ENCODE measurements around the gene SIT1.

The SIT1 gene

GRCh38 chr9:35682520-35683315, 32.0 kb upstream of the SIT1 start:
- DNase-seq = no peak

DNA sequence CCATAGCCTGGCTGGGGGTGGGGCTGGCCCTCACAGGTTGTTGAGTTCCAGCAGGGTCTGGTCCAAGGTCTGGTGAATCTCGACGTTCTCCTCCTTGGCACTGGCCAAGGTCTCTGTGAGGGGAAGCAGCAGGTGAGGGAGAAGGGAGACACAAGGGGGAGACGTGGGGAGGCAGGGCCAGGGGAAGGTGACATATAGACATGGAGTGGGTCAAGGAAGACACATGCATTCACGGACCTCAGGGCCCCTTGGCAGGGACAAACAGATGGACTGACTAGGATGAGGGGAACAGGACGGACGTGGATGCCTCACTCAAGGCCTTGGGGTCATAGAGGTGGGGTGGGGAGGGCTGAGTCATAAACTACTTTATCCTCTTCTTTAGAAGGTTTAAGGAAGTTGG, 31.3 kb upstream of the SIT1 start:
- DNase-seq = no peak

GRCh38 chr9:35681341-35682002, 30.7 kb upstream of the SIT1 start:
- no peak for DNase-seq

- no peak for DNase-seq
Measured at GRCh38 chr9:35680331-35681105, 29.8 kb upstream of the SIT1 start.

DNA sequence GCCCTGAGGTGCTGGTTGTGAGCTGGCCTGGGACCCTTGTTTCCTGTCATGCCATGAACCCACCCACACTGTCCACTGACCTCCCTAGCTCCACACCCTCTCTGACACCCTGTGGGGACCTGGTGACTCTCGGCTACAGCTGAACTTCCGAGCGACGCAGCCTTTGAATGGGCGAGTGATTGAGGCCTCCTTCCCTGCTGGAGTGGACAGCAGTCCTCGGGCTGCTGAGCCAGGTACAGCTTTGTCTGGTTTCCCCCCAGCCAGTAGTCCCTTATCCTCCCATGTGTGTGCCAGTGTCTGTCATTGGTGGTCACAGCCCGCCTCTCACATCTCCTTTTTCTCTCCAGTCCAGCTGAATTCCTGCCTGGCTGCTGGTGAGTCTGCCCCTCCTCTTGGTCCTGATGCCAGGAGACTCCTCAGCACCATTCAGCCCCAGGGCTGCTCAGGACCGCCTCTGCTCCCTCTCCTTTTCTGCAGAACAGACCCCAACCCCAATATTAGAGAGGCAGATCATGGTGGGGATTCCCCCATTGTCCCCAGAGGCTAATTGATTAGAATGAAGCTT, 29.1 kb upstream of the SIT1 start:
- DNase-seq = no peak

GRCh38 chr9:35679091-35679490, 28.4 kb upstream of the SIT1 start:
- DNase-seq = no peak

- DNase-seq = peak in 1 of 5 donors; percentile 30
Measured at GRCh38 chr9:35675732-35676392, 25.1 kb upstream of the SIT1 start.

DNA sequence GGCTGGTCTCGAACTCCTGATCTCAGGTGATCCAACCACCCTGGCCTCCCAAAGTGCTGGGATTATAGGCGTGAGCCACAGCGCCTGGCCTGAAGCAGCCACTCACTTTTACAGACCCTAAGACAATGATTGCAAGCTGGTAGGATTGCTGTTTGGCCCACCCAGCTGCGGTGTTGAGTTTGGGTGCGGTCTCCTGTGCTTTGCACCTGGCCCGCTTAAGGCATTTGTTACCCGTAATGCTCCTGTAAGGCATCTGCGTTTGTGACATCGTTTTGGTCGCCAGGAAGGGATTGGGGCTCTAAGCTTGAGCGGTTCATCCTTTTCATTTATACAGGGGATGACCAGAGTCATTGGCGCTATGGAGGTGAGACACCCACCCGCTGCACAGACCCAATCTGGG, 24.5 kb upstream of the SIT1 start:
- DNase-seq = no peak

DNA sequence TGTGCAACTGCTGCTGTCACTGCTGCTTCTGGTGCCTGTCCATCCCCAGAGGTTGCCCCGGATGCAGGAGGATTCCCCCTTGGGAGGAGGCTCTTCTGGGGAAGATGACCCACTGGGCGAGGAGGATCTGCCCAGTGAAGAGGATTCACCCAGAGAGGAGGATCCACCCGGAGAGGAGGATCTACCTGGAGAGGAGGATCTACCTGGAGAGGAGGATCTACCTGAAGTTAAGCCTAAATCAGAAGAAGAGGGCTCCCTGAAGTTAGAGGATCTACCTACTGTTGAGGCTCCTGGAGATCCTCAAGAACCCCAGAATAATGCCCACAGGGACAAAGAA, 23.3 kb upstream of the SIT1 start:
- no peak for DNase-seq

- no peak for DNase-seq
Measured at GRCh38 chr9:35673132-35674024, 22.6 kb upstream of the SIT1 start, which contains the start of gene CA9. CA9 (plus strand) TSS chr9:35673928; CDS start chr9:35673960, 32 bp downstream.

DNA sequence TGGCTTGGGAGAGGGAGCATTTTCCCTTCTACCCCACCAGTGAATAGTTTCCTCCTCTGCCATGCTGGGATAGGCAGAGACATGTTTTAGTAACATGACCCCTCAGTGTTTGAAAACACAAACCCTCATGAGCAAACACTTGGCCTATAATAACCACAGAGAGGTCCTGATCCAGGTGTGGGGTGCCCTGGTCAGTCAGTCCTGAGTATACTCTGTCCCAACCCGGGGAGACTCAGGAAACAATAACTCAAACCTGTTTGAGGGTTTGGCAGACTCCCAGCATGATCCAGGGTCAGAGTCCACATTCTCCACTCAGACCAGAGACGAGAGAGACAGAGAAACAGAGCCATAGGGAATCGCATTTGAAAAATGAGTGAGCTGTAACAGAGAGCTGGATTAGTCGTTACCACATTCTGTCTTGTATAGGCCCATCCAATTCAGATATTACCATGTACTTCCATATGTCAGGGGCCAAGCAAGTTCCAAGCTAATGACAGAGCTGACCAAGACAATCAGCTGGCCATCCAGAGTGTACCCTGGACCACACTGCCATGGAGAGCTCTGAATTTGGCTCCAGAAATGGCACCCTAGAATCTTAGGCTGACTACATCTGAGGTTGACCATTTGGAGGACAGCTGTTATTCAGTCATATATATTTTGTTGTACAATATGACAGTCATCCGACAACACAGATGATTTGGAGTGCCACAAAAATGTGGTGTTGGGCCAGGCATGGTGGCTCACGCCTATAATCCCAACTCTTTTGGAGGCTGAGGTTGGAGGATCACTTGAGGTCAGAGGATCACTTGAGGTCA, 18.8 kb upstream of the SIT1 start:
- DNase-seq = no peak

GRCh38 chr9:35667939-35668338, 17.2 kb upstream of the SIT1 start:
- no peak for DNase-seq

GRCh38 chr9:35666549-35666948, 15.8 kb upstream of the SIT1 start:
- DNase-seq = no peak

DNA sequence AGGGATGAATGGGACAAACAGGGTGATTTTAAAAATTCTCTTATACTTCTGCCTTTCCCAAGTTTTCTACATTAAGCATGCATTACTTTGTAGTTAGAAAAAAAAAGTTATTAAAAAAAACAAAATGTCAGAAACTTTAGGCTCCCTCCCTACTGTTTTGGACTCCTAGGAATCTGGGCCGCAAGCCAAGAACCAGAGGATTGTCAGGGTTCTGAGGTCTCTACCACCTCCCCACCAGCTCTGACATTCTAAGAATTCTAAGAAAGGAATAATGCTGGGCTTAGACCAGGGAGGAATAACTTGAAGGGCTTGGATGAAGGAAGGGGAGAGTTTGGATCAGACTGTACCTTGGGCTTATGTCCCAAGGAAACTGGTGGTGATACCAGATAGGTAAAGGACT, 15.3 kb upstream of the SIT1 start:
- DNase-seq = no peak

DNA sequence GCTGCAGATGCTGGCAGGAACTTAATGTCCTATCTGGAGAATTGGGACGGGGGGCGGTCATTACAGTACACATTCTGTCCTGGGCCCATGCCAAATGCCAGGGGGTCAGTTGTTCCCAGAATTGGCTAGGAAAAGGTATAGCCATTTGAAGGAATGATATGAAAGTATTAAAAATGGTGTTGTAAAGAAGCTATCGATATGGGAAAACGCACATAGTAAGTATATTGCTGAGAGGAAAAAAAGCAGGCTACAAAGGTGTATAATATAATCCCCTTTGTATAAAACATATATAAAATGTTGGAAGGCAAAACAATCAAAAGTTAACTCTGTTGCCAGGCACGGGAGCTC, 14.7 kb upstream of the SIT1 start:
- DNase-seq = no peak

GRCh38 chr9:35664531-35665470, 14.1 kb upstream of the SIT1 start, which contains the start of gene ARHGEF39:
ARHGEF39 (minus strand) TSS chr9:35665195; CDS start chr9:35665169, 26 bp downstream.
- DNase-seq = peak; percentile 48 to 82 (median 59)

DNA sequence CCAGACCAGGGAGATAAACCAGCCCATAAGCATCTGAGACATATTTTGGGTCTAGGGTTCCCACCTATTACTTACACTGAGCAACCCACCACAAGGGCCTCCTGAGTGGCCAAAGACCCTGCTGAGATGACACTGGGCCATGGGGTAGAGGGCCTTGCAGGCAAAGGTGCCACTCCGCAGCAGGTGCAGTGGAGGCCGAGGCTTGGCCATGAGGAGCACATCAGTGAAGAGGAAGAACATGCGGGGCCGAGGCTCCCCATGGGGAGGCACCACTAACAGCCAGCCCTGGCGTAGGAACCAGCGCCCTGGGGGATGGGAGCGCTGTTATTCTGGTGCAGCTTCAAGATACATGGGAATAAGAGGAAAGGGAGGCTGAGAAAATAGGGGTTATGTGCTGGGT, 11.7 kb upstream of the SIT1 start:
- DNase-seq = no peak

DNA sequence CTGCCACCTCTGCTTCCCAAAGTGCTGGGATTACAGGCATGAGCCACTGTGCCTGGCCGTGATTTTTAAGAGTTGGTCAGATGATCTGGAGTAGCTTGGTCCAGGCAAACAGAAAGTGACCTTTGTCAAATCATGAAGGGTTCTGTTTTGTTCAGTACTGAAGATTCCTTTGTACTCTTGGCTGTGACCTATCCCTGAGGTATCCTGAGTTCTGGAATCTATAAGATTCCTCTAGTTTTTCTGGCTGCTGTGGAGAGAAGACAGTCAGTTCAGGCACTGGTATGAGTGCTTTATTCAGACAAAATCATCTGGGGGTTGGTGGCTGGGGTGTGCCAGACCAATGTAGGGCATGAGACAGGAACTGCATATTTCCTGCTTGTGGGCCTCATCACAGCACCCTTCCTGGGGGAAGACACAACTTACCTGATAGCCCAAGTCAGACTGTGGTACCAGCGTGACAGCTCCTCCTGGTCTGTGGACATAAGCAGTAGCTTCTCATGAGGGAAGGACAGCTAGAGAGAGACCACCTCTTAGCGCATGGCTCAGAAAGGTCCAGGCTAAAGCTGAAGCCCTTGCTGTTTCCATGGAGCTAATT, 11.1 kb upstream of the SIT1 start:
- DNase-seq = peak in 4 of 5 donors; percentile 33 to 41 (median 40)

DNA sequence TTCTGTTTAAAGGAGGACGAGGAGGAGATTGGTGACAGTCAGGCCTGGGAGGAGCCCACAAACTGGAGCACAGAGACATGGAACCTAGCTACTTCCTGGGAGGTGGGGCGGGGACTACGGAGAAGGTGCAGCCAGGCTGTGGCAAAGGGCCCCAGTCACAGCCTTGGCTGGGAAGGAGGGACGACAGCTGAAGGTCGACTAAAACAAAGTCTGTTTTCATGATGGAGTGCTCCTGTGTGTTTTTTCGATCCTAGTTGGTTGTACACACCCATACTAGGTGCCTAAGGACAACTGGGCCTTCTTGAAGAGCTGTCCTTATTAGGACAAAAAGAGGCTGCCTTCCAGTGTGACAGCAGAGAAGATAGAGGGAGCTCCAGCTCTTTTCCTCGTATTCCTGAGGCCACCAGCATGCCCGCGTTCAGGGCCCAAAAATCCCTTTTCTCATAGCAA, 10.3 kb upstream of the SIT1 start:
- no peak for DNase-seq
